PFSK-1 (cell line): ENCODE results near the gene TMEM242.

Source experiments
- POLR2AphosphoS5 ChIP-seq: IDR thresholded peaks from 2 replicates; pipeline ENCODE4 v1.6.1; 2012; ENCODE audit warnings: low read depth, mild to moderate bottlenecking, control low read depth, low read length, moderate library complexity
- SIN3A ChIP-seq: IDR thresholded peaks from 2 replicates; pipeline ENCODE4 v1.6.1; 2012; ENCODE audit warnings: mild to moderate bottlenecking, low read length, moderate library complexity, borderline replicate concordance; ENCODE audit not compliant: insufficient read depth

GRCh38 chr6:157285422-157285779 is 37.9 kb downstream of the TMEM242 start:
- TF ChIP-seq SIN3A (no peak), POLR2AphosphoS5 (no peak)
